ENCODE data around the gene CTDNEP1.

The CTDNEP1 gene

DNA sequence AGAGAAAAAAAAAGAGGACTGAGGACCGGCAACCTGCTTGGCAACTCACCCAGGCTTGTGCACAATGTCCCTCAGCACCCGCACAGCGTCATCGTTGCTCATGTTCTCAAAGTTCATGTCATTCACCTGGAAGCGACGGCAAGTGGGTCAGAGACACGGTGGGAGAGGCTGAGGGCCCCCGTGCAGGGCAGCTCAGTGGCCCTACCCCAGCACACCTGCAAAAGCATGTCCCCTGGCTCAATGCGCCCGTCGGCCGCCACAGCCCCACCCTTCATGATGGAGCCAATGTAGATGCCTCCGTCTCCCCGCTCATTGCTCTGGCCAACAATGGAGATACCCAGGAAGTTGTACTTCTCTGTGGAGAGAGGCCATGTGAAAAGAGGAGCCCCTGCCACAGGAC lies 22.6 kb downstream of the CTDNEP1 start:
- no peak for DNase-seq (ENCODE audit: low read depth)

DNA sequence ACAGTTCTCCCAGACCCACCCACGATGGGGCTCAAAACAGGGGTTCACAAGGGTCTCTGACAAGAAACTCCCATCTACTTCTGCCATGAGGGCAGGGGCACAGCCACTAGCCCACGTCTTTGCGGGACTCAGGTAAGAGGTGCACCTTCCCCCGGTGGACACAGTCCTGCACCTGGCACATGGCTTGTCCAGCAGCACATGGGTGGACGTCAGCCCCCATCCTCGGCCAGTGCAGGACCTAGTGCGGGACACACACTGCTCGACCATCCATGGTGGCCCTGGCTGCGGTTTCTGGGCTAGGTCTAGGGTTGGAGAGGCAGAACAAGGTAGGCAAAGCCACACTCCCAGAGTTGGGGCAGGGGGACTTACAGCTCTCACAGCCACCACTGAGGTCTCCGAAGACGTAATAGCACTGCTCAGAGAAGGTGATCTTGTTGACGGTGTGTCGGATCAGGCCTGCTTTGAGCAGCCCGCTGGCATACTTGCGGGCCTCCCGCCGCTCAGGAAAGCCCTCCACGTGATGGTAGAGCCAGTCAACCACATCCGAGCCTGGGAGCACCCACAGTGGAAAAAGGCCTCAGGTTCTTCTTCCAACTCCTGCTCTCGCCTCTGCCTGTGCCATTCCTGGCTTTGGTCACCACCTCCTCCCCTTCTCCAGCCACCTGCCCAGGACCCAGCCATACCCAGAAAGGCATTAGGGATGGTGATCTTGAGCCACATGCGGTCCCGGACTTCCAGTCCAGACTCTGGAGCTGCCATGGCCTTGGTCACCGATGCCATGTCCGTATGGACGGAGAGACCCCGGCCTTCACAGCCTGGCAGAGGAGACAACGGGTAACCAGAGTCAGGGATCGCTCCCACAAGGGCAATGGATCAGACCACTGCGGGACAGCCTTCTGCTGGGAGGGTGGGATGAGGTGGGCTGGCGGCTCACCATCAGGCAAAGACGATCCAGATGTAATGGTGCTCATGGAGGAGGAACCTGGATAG lies 24.5 kb downstream of the CTDNEP1 start:
- no peak for DNase-seq (ENCODE audit: low read depth)

DNA sequence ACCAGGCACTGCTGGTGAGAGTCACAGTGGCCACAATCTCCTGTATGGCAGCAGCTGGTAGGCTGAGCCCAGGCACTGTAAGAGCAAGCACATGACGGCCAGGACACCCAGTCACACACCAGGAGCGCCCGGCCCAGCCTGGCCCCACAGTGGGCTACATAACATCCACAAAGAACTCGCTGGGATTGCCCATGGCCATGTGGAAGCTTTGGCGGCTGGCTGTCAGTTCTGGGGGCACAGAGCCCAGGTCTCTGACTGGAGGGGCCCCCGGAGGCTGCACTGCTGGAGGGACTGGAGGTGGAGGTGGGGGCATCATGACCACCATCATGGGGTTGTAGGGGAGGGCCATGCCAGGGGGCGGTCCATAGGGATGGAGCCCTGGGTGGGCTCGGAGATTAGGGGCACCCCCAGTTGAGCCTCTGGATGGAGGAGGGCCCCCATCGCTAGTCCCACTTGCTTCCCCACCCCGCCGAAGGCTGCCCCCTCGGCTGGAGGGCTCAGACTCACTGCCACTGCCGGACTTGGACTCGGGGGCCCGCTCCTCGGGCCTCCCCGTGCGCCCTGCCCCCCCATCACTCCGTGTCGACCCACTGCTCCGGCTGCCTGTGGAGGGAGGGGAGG lies 25.7 kb downstream of the CTDNEP1 start:
- no peak for DNase-seq (ENCODE audit: low read depth)

- no peak for DNase-seq (ENCODE audit: low read depth)
Observed at GRCh38 chr17:7224661-7225111, 26.8 kb downstream of the CTDNEP1 start.

DNA sequence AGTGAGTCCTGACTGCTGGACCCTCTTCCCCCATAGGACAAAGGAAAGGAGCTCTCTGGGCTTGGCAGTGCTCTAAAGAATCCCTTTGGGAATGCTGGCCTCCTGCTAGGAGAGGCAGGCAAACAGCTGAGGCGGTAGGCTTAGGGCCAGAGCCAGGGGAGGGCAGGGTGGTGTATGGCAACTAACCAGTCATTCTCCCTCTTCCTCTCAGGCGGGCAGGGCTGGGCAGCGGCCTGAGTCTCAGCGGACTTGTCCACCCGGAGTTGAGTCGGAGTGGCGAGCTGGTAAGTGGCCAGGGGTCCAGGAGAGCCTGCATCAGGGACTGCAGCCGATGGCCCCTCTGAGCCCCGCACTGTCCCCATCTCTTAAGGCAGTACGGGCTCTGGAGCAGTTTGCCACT lies 27.4 kb downstream of the CTDNEP1 start:
- no peak for DNase-seq (ENCODE audit: low read depth)

- no peak for DNase-seq (ENCODE audit: low read depth)
Observed at GRCh38 chr17:7223375-7223774, 28.2 kb downstream of the CTDNEP1 start.

DNA sequence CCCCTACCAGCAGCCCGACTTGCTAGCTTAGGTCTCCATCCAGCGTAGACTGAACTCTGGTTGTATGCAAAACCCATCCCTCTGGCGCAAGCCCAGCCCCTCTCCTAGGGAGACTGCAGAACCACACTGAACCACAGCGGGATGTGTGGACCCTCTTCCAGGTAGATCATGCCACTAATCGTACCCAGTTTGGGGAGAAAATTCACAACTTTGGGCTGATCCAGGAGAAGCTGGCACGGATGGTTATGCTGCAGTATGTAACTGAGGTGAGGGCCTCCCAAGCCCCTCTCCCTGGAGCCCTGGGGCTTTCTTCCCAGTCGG lies 28.6 kb downstream of the CTDNEP1 start:
- no peak for DNase-seq (ENCODE audit: low read depth)

- no peak for DNase-seq (ENCODE audit: low read depth)
Observed at GRCh38 chr17:7222093-7222971, 29.2 kb downstream of the CTDNEP1 start.

DNA sequence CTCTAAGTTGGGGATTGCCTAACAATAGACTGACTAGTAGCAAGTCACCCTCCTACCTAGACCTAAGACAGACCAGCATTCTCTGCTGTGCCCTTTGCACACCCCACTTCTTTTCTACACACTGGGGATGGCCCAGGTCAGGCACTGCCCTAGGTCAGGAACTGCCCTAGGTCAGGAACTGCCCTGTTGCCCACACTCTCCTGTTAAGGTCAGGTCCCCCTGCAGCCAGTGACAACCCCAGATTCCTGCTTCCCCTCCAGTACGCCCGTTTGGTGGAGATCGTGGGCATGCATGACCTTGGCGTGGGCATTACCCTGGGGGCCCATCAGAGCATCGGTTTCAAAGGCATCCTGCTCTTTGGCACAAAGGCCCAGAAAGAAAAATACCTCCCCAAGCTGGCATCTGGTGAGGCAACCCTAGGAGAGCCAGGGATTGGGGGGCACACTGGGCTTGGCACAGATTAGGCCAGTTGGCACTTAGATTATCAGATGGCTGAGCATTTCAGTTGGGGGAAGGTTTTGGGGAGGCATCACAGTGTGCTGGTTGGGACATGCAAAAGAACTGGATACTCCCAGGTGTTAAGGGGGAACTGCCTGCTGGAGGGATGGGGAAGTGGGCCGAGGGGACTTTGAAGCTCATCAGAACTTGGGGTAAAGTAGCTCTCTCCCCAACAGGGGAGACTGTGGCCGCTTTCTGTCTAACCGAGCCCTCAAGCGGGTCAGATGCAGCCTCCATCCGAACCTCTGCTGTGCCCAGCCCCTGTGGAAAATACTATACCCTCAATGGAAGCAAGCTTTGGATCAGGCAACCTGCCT lies 30.0 kb downstream of the CTDNEP1 start:
- no peak for DNase-seq (ENCODE audit: low read depth)

- DNase-seq (ENCODE audit: low read depth): no peak
Observed at GRCh38 chr17:7220593-7221277, 30.8 kb downstream of the CTDNEP1 start.

DNA sequence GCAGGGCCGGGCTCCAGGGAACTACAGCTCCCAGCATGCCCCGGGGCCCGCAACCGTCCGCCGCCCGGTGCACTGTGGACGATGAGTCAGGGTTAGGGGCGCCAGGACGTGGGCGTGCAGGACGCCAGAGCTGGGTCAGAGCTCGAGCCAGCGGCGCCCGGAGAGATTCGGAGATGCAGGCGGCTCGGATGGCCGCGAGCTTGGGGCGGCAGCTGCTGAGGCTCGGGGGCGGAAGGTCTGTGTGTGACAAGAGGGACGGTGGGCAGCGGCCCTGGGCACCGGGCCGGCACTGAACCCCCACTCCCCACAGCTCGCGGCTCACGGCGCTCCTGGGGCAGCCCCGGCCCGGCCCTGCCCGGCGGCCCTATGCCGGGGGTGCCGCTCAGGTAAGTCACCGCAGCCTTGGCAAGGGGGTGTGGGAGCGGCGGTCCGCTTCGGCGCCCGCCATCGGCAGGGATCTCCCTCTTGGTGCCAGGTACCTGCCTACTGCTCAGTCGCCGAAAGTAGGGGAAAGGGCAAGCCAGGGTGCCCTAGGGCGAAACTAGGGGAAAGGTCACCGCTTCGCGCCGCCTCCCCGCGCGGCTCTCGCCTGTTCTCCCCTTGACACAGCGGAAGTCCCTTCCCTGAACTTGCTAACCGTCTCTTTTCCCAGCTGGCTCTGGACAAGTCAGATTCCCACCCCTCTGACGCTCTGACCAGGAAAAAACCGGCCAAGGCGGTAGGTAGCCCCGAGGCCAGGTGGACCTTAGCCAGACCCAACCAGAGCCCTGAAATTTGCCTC lies 31.5 kb downstream of the CTDNEP1 start, which contains the start of the genes ACADVL and DLG4:
Gene ACADVL (plus strand): TSS at position 127 of the 781 bp plus-strand sequence. CDS start 47 bp downstream, at position 174.
Gene DLG4 (minus strand): TSS at position 25 of the 781 bp plus-strand sequence.
- DNase-seq (ENCODE audit: low read depth): peak; percentile 46

GRCh38 chr17:7219229-7219811 lies 32.2 kb downstream of the CTDNEP1 start:
- no peak for DNase-seq (ENCODE audit: low read depth)

DNA sequence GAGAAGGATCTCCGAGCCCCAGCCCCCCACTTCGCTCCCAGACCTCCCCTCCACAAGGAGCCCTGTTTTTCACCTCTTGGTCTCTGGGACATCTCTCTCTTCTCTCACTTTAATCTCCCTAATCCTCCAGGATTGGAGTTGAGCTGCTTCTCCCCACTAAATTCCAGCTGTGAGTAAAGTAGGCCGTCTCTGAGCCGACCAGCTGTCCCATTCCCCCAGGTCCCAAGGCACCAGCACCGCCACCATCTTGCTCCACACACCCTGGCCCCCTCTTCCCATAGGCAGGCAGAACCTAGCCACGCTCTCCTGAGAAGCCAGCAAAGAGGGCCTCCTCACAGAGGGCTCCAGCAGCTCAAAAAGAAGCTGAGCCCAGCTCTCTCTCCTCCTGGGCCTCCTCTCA lies 32.8 kb downstream of the CTDNEP1 start:
- DNase-seq (ENCODE audit: low read depth): no peak

DNA sequence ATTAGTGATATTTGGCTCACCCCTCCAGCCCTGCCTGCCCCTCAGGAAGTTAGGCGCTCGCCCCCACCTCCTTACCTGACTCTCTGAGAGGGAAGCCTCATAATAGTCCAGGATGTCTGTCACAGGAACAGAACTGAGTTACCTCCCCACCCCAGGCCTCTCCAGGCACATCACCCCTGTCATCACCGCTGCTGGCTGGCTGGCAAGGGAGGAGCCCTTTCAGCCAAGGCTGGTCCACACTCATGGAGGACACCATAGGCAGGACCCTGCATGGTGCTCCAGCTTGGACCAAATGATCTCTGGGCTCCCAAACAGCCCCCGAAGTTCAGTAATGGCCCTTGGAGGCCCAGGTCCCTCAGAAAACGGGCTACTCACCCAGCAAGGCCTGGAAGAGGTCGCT lies 33.4 kb downstream of the CTDNEP1 start:
- DNase-seq (ENCODE audit: low read depth): no peak

DNA sequence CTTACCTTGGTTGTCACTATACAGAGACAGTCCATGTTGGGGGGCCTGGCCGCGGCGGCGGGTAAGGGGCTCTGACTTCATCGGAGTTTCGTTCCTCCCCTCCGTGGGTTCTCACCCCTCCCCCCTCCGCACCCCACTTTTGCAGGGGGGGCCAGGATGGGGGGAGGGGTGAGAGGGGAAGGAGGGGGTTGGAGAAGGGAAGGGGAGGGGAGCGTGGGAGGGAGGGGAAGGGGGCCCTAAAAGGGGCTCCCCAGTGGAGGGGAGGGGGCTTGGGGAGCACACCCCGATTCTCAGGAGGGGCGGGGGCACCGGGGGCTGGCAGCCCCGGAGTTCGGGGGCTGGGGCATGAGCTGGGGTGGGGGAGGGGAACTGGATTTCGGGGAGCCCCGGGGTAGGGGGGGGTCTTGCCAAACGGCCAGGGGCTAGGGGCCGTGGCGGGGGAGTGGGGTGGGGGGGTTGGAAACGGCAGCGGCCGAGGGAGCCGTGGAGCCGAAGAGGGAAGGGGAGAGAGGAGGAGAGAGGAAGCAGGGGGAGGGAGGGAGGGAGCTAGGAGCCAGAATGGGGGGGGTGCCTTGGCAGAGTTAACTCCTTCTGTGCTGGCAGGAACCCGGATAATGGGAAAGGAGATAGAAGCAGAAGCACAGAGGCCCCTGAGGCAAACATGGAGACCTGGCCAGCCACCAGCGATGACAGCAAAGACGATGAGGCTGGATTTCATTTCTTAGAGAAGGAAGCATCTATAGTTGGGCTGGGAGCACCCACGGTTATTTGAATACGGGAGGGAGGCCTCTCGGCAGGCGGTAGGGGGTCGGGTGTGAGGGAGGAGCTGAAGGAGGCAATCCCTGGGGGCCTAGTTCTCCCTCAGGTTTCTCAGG lies 34.2 kb downstream of the CTDNEP1 start:
- no peak for DNase-seq (ENCODE audit: low read depth)

GRCh38 chr17:7216242-7217112 lies 35.1 kb downstream of the CTDNEP1 start:
- no peak for DNase-seq (ENCODE audit: low read depth)

GRCh38 chr17:7215652-7216180 lies 35.8 kb downstream of the CTDNEP1 start:
- DNase-seq (ENCODE audit: low read depth): no peak

Measured in GM04503 (cell line).